Transverse colon (tissue), 4 donors: ENCODE data around the gene TIAM1. TPM values are rescaled to one million over a fixed set of nuclear protein-coding genes. Genes with fewer than 3 reads are reported as not detected.

ENCODE experiments used
- DNase-seq: peaks from one replicate; pipeline ENCODE4 v3.0.0-alpha.2; 2019
- H3K27ac ChIP-seq, 4 donors: fragments of 200-600 bp; sonication (generic); 2 replicates each; pipeline ENCODE4 v1.5.1; 2016 to 2018; ENCODE audit warnings: inconsistent platforms in 4 of 4
- H3K27me3 ChIP-seq: fragments of 200-600 bp; sonication (generic); 2 replicates; pipeline ENCODE4 v1.5.1; 2017; ENCODE audit warnings: inconsistent platforms
- H3K36me3 ChIP-seq, 4 donors: fragments of 200-600 bp; sonication (generic); 2 replicates each; pipeline ENCODE4 v1.5.1; 2017 to 2019; ENCODE audit warnings: inconsistent platforms in 4 of 4
- H3K4me1 ChIP-seq, 4 donors: fragments of 200-600 bp; sonication (generic); 2 replicates each; pipeline ENCODE4 v1.5.1; 2017 to 2020; ENCODE audit warnings: inconsistent platforms in 4 of 4
- H3K4me3 ChIP-seq, 4 donors: fragments of 200-600 bp; sonication (generic); 1 replicate in 1 of 4; 2 replicates in 3 of 4; pipeline versions ENCODE4 v1.5.1 to v1.6.1; 2017 to 2019; ENCODE audit warnings: inconsistent platforms in 4 of 4
- H3K9me3 ChIP-seq, 2 donors: fragments of 200-600 bp; sonication (generic); 2 replicates each; pipeline ENCODE4 v1.5.1; 2017 to 2019; ENCODE audit warnings: inconsistent platforms in 2 of 2
- EP300 ChIP-seq: sonication (generic); formaldehyde crosslinking; IDR thresholded peaks from one replicate; pipeline ENCODE4 v1.6.1; 2017; ENCODE audit warnings: antibody characterized with exemption, low read depth
- POLR2A ChIP-seq: fragments of 450-650 bp; IDR thresholded peaks from one replicate; pipeline ENCODE4 v1.6.1; 2016; ENCODE audit warnings: antibody characterized with exemption, mild to moderate bottlenecking, moderate library complexity
- POLR2AphosphoS5 ChIP-seq, 3 donors: sonication (generic); formaldehyde crosslinking; IDR thresholded peaks; one replicate each; pipeline ENCODE4 v1.6.1; 2016; ENCODE audit warnings: antibody characterized with exemption in 3 of 3
- WGBS, 2 donors: methylation state at CpG; one replicate each; pipeline ENCODE4 v1.1.5; 2018; ENCODE audit warnings: low coverage in 1 of 2; 5-methylcytosine and 5-hydroxymethylcytosine counted together
- in situ Hi-C, 4 donors: fragments of 200-750 bp; cut with MboI; loops; one replicate each; pipeline versions ENCODE4 v1.15.0 to v1.15.1; 2017; ENCODE audit warnings: low sequenced_read_pairs in 3 of 4, low pct_ligation_motif_present in 1 of 4, low pct_unique_long_range_greater_than_20kb in 1 of 4
- intact Hi-C: fragments of 100-400 bp; cut with DNase I; formaldehyde crosslinking; loops from one replicate; pipeline ENCODE4 v1.15.1; 2023; ENCODE audit warnings: low total_unique reads
- total RNA-seq, 4 donors: library from RNA; depleted of rRNA; stranded (reverse); fragments of >200 nt; gene quantifications; one replicate each; pipeline ENCODE4 v1.1.0, GENCODE V29; 2016
- TF ChIP-seq, protein P1 (sequence below), 5 experiments: fragments of 200-600 bp in 3 of 5; fragments of 450-650 bp in 2 of 5; sonication (generic) in 3 of 5; IDR thresholded peaks; 1 replicate in 2 of 5; 2 replicates in 3 of 5; pipeline ENCODE4 v1.5.1; 2016 to 2017; ENCODE audit warnings: antibody characterized with exemption in 5 of 5, inconsistent platforms in 3 of 5, mild to moderate bottlenecking in 2 of 5, moderate library complexity in 1 of 5

Gene TIAM1
- total RNA-seq, 4 donors from 2014 or later = 4.5 to 18.9 (median 6.5) TPM

DNA sequence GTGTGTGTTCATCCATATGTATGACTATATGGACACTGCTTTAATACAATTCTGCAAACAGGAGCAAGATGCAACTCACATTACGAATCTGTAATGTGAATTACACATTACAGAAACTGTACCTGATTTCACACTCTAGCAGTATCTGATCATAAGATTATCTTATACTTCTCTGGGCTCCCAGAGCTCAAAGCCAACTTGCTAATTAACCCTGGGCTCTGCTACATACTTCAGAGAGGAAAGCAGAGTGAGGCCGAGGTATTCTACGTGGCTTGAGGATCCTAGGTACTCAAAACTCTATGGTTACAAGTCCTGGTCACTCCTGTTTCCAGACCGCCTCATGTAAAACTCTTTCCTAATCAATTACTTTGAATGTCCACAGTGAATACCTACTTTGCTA is 156.6 kb downstream of the TIAM1 start:
- WGBS, 2 donors = 88 to 100% methylated on average over 1 to 4 of the region's 4 CpGs
- H3K9me3 ChIP-seq = no peaks in the 10 kb centered on the region
- H3K27ac ChIP-seq = no peak overlapping the region
- no peaks in the 10 kb centered on the region for H3K27me3 ChIP-seq
- DNase-seq = no peak
- no peaks in the 10 kb centered on the region for H3K36me3 ChIP-seq
- intact Hi-C loops (no loop called here), in situ Hi-C loops (no loop called here)
- no peaks in the 10 kb centered on the region for H3K4me1 ChIP-seq
- H3K4me3 ChIP-seq = no peak overlapping the region
- TF ChIP-seq POLR2AphosphoS5 (IDR thresholded peaks at IDR 0.05) (no peak), EP300 (no peak), POLR2A (no peak)
- TF ChIP-seq, protein P1, sequence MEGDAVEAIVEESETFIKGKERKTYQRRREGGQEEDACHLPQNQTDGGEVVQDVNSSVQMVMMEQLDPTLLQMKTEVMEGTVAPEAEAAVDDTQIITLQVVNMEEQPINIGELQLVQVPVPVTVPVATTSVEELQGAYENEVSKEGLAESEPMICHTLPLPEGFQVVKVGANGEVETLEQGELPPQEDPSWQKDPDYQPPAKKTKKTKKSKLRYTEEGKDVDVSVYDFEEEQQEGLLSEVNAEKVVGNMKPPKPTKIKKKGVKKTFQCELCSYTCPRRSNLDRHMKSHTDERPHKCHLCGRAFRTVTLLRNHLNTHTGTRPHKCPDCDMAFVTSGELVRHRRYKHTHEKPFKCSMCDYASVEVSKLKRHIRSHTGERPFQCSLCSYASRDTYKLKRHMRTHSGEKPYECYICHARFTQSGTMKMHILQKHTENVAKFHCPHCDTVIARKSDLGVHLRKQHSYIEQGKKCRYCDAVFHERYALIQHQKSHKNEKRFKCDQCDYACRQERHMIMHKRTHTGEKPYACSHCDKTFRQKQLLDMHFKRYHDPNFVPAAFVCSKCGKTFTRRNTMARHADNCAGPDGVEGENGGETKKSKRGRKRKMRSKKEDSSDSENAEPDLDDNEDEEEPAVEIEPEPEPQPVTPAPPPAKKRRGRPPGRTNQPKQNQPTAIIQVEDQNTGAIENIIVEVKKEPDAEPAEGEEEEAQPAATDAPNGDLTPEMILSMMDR (IDR thresholded peaks at IDR 0.05) = no peak

GRCh38 chr21:31186916-31187315 is 157.1 kb downstream of the TIAM1 start:
- intact Hi-C loops (no loop called here), in situ Hi-C loops (no loop called here)
- no peak overlapping the region for H3K4me3 ChIP-seq
- 89 to 97% methylated on average over 3 to 4 of the region's 4 CpGs for WGBS, 2 donors
- H3K27me3 ChIP-seq = no peaks in the 10 kb centered on the region
- no peaks in the 10 kb centered on the region for H3K36me3 ChIP-seq
- H3K27ac ChIP-seq = no peak overlapping the region
- TF ChIP-seq, protein P1 (IDR thresholded peaks at IDR 0.05) = no peak
- no peak for TF ChIP-seq EP300
- no peak for TF ChIP-seq POLR2A
- no peak for TF ChIP-seq POLR2AphosphoS5 (IDR thresholded peaks at IDR 0.05)
- DNase-seq = no peak
- H3K9me3 ChIP-seq = no peaks in the 10 kb centered on the region
- no peaks in the 10 kb centered on the region for H3K4me1 ChIP-seq

DNA sequence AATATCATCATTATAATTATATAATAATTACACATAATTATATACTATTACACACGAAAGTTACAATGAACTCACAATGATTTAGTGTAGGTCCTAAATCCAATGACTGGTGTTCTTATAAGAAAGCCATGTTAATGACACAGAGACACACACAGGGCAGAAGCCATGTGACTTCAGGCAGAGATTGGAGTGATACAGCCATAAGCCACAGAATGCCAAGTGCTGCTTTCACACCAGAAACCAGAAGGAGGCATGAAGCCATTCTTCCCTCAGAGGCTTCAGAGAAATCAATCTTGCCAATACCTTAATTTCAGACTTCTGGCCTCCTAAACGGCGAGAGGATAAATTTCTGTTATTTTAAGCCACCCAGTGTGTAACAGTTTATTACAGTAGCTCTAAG is 158.4 kb downstream of the TIAM1 start:
- H3K4me3 ChIP-seq = no peak overlapping the region
- H3K27ac ChIP-seq = no peak overlapping the region
- H3K9me3 ChIP-seq = no peaks in the 10 kb centered on the region
- WGBS, 2 donors = 74 to 82% methylated on average over 3 of the region's 3 CpGs
- TF ChIP-seq POLR2AphosphoS5 (IDR thresholded peaks at IDR 0.05) (no peak), EP300 (no peak), POLR2A (no peak)
- TF ChIP-seq, protein P1 (IDR thresholded peaks at IDR 0.05) = no peak
- H3K4me1 ChIP-seq = no peaks in the 10 kb centered on the region
- in situ Hi-C loops = no loop called here
- intact Hi-C loops = no loop called here
- H3K27me3 ChIP-seq = no peaks in the 10 kb centered on the region
- DNase-seq = no peak
- H3K36me3 ChIP-seq = no peaks in the 10 kb centered on the region

GRCh38 chr21:31184876-31185275 is 159.2 kb downstream of the TIAM1 start:
- in situ Hi-C loops (no loop called here), intact Hi-C loops (no loop called here)
- DNase-seq = no peak
- TF ChIP-seq, protein P1 (IDR thresholded peaks at IDR 0.05) = no peak
- no peak for TF ChIP-seq EP300
- WGBS, 2 donors = 68 to 88% methylated on average over 4 to 6 of the region's 6 CpGs
- Histone ChIP-seq H3K4me3 (no peak overlapping the region), H3K36me3 (no peaks in the 10 kb centered on the region), H3K4me1 (no peaks in the 10 kb centered on the region), H3K9me3 (no peaks in the 10 kb centered on the region), H3K27ac (no peak overlapping the region), H3K27me3 (no peaks in the 10 kb centered on the region)
